Measurements from ENCODE around the gene RASL10B. TPM values are rescaled to one million over a fixed set of nuclear protein-coding genes. Genes with fewer than 3 reads are reported as not detected.

RASL10B gene
- total and polyA plus RNA-seq, 2 experiments from 2014 or later: 0.11 to 0.54 TPM

GRCh38 chr17:35732806-35733136 is 1.3 kb downstream of the RASL10B start:
- H3F3A ChIP-seq (ENCODE audit: insufficient read depth): peaks cover 5% of the 10 kb centered on the region; the same call in 1 of the 2 replicates
- no peaks in the 10 kb centered on the region for H3K36me3 ChIP-seq (ENCODE audit: low read depth)
- no peaks in the 10 kb centered on the region for H4K20me1 ChIP-seq (ENCODE audit: insufficient read depth)
- no peak overlapping the region for H3K4me3 ChIP-seq
- H3K9ac ChIP-seq: no peak overlapping the region
- H3K27me3 ChIP-seq (replicated peaks; ENCODE audit: insufficient read depth): no peaks in the 10 kb centered on the region
- in situ Hi-C loops (cut with MboI): no loop called here
- 64 to 73% methylated on average over 1 of the region's 1 CpG for WGBS, 2 experiments (ENCODE audit: low coverage in 1 of 2, low lambda C conversion rate in 2 of 2, missing lambda C conversion rate in 2 of 2)
- H3K9me2 ChIP-seq (ENCODE audit: insufficient read depth): no peaks in the 10 kb centered on the region
- TF ChIP-seq EZH2phosphoT487 (IDR thresholded peaks at IDR 0.05; ENCODE audit: insufficient read depth, low read depth): no peak
- no peak for DNase-seq
- H3K27ac ChIP-seq: no peak overlapping the region
- H3K79me2 ChIP-seq (ENCODE audit: insufficient read depth): no peaks in the 10 kb centered on the region
- peaks cover 9% of the 10 kb centered on the region; the same call in 1 of the 2 replicates for H3K4me1 ChIP-seq (ENCODE audit: insufficient read depth)
- no peaks in the 10 kb centered on the region for H3K9me3 ChIP-seq (ENCODE audit: low read depth)
- H2AFZ ChIP-seq: no peak overlapping the region
- H3K4me2 ChIP-seq (ENCODE audit: unreplicated experiment): no peak overlapping the region

- WGBS, 2 experiments (ENCODE audit: low coverage in 1 of 2, low lambda C conversion rate in 2 of 2, missing lambda C conversion rate in 2 of 2): 61 to 63% methylated on average over 6 of the region's 6 CpGs
These were observed 1.9 kb downstream of the RASL10B start for GRCh38 chr17:35733366-35733765.

GRCh38 chr17:35734396-35734795 is 3.0 kb downstream of the RASL10B start:
- in situ Hi-C loops (cut with MboI): no loop called here
- H3K27ac ChIP-seq: no peak overlapping the region
- no peak overlapping the region for H2AFZ ChIP-seq
- no peak for DNase-seq
- no peaks in the 10 kb centered on the region for H3K9me3 ChIP-seq (ENCODE audit: low read depth)
- no peak overlapping the region for H3K9ac ChIP-seq
- H3K9me2 ChIP-seq (ENCODE audit: insufficient read depth): no peaks in the 10 kb centered on the region
- WGBS, 2 experiments (ENCODE audit: low coverage in 1 of 2, low lambda C conversion rate in 2 of 2, missing lambda C conversion rate in 2 of 2): 92 to 93% methylated on average over 7 of the region's 7 CpGs
- no peaks in the 10 kb centered on the region for H4K20me1 ChIP-seq (ENCODE audit: insufficient read depth)
- peaks cover 4% of the 10 kb centered on the region; the same call in 1 of the 2 replicates for H3K27me3 ChIP-seq (replicated peaks; ENCODE audit: insufficient read depth)
- no peaks in the 10 kb centered on the region for H3K79me2 ChIP-seq (ENCODE audit: insufficient read depth)
- H3K4me3 ChIP-seq: no peak overlapping the region
- H3K4me1 ChIP-seq (ENCODE audit: insufficient read depth): peaks cover 9% of the 10 kb centered on the region; the same call in 1 of the 2 replicates
- H3F3A ChIP-seq (ENCODE audit: insufficient read depth): peaks cover 5% of the 10 kb centered on the region; the same call in 1 of the 2 replicates
- H3K36me3 ChIP-seq (ENCODE audit: low read depth): no peaks in the 10 kb centered on the region
- TF ChIP-seq EZH2phosphoT487 (IDR thresholded peaks at IDR 0.05; ENCODE audit: insufficient read depth, low read depth) (no peak), EZH2 (IDR thresholded peaks at IDR 0.05; ENCODE audit: insufficient read depth, poor library complexity, severe bottlenecking) (no peak)
- no peak overlapping the region for H3K4me2 ChIP-seq (ENCODE audit: unreplicated experiment)

More at GRCh38 chr17:35733366-35733765, 1.9 kb downstream of the RASL10B start:
- peaks cover 5% of the 10 kb centered on the region; the same call in 1 of the 2 replicates for H3F3A ChIP-seq (ENCODE audit: insufficient read depth)
- no peak for DNase-seq
- no peak overlapping the region for H3K4me3 ChIP-seq
- no peak overlapping the region for H3K9ac ChIP-seq
- TF ChIP-seq EZH2phosphoT487 (IDR thresholded peaks at IDR 0.05; ENCODE audit: insufficient read depth, low read depth) (no peak), EZH2 (IDR thresholded peaks at IDR 0.05; ENCODE audit: insufficient read depth, poor library complexity, severe bottlenecking) (no peak)
- no peaks in the 10 kb centered on the region for H4K20me1 ChIP-seq (ENCODE audit: insufficient read depth)
- H3K79me2 ChIP-seq (ENCODE audit: insufficient read depth): no peaks in the 10 kb centered on the region
- in situ Hi-C loops (cut with MboI): no loop called here
- H3K27me3 ChIP-seq (replicated peaks; ENCODE audit: insufficient read depth): no peaks in the 10 kb centered on the region
- H3K27ac ChIP-seq: no peak overlapping the region
- no peaks in the 10 kb centered on the region for H3K9me3 ChIP-seq (ENCODE audit: low read depth)
- H3K9me2 ChIP-seq (ENCODE audit: insufficient read depth): no peaks in the 10 kb centered on the region
- H3K36me3 ChIP-seq (ENCODE audit: low read depth): no peaks in the 10 kb centered on the region
- H3K4me1 ChIP-seq (ENCODE audit: insufficient read depth): peaks cover 9% of the 10 kb centered on the region; the same call in 1 of the 2 replicates
- no peak overlapping the region for H3K4me2 ChIP-seq (ENCODE audit: unreplicated experiment)
- H2AFZ ChIP-seq: no peak overlapping the region

GRCh38 chr17:35735036-35735805 is 3.8 kb downstream of the RASL10B start:
- WGBS, 2 experiments (ENCODE audit: low coverage in 1 of 2, low lambda C conversion rate in 2 of 2, missing lambda C conversion rate in 2 of 2): 69 to 76% methylated on average over 28 to 29 of the region's 29 CpGs
- DNase-seq: no peak

More at GRCh38 chr17:35735036-35735805, 3.8 kb downstream of the RASL10B start:
- Histone ChIP-seq H3F3A (ENCODE audit: insufficient read depth) (peaks cover 5% of the 10 kb centered on the region; the same call in 1 of the 2 replicates), H4K20me1 (ENCODE audit: insufficient read depth) (no peaks in the 10 kb centered on the region), H3K27me3 (replicated peaks; ENCODE audit: insufficient read depth) (peaks cover 10% of the 10 kb centered on the region; the same call in 1 of the 2 replicates), H3K4me2 (ENCODE audit: unreplicated experiment) (no peak overlapping the region), H2AFZ (no peak overlapping the region), H3K36me3 (ENCODE audit: low read depth) (no peaks in the 10 kb centered on the region), H3K4me1 (ENCODE audit: insufficient read depth) (peaks cover 9% of the 10 kb centered on the region; the same call in 1 of the 2 replicates), H3K27ac (no peak overlapping the region), H3K9ac (no peak overlapping the region), H3K79me2 (ENCODE audit: insufficient read depth) (no peaks in the 10 kb centered on the region), H3K9me3 (ENCODE audit: low read depth) (no peaks in the 10 kb centered on the region), H3K4me3 (no peak overlapping the region), H3K9me2 (ENCODE audit: insufficient read depth) (no peaks in the 10 kb centered on the region)
- in situ Hi-C loops (cut with MboI): no loop called here
- TF ChIP-seq EZH2 (IDR thresholded peaks at IDR 0.05; ENCODE audit: insufficient read depth, poor library complexity, severe bottlenecking): no peak
- TF ChIP-seq EZH2phosphoT487 (IDR thresholded peaks at IDR 0.05; ENCODE audit: insufficient read depth, low read depth): no peak
